IMR-90 (cell line): ENCODE results near the gene PRDM5. TPM values are rescaled to one million over a fixed set of nuclear protein-coding genes. Genes with fewer than 3 reads are reported as not detected.

Experiments
- ATAC-seq: fragments of 200-7000 bp; cut with Tn5 transposase; 2 replicates; pipeline ENCODE4 v1.9.1; 2020; ENCODE audit warnings: low read depth, mild to moderate bottlenecking, moderate library complexity
- BruUV-seq: library from RNA; stranded (reverse); fragments of 400-500 nt; replicated peaks from 2 replicates; lab custom pipeline; 2021; lab: Mats Ljungman, UMichigan
- CTCF ChIA-PET: fragments of 300-600 bp; formaldehyde crosslinking; extraction: SDS; loops from one replicate; lab custom pipeline; 2021; ENCODE audit warnings: antibody characterized with exemption; lab: Yijun Ruan, JAX
- POLR2A ChIA-PET: fragments of 300-600 bp; sonication (Branson Sonifier 250); formaldehyde crosslinking; loops from one replicate; lab custom pipeline; 2022; ENCODE audit warnings: antibody characterized with exemption; ENCODE audit not compliant: unreplicated experiment; lab: Charles Lee
- DNase-seq: peaks from one replicate; pipeline ENCODE4 v3.0.0; 2013
- H2AFZ ChIP-seq: replicated peaks from 2 replicates; pipeline ENCODE3; 2013; ENCODE audit warnings: low read length, mild to moderate bottlenecking; ENCODE audit not compliant: poor library complexity
- H2AK5ac ChIP-seq: 2 replicates; pipeline ENCODE4 v1.6.1; 2013; ENCODE audit warnings: low read depth, low read length, inconsistent platforms
- H2AK9ac ChIP-seq: replicated peaks from 2 replicates; pipeline ENCODE3; 2013; ENCODE audit warnings: mild to moderate bottlenecking, low read depth, low read length, moderate library complexity; ENCODE audit not compliant: poor library complexity
- H2BK120ac ChIP-seq: 2 replicates; pipeline ENCODE4 v1.6.1; 2013; ENCODE audit warnings: low read depth, low read length, inconsistent platforms
- H2BK15ac ChIP-seq: 3 replicates; pipeline ENCODE4 v1.6.1; 2013; ENCODE audit warnings: low read depth, low read length, inconsistent platforms
- H2BK20ac ChIP-seq: 2 replicates; pipeline ENCODE4 v1.6.1; 2013; ENCODE audit warnings: low read depth, mild to moderate bottlenecking, inconsistent platforms, low read length, moderate library complexity
- H2BK5ac ChIP-seq: 2 replicates; pipeline ENCODE4 v1.6.1; 2013; ENCODE audit warnings: mild to moderate bottlenecking, low read depth, low read length, inconsistent platforms; ENCODE audit not compliant: poor library complexity, severe bottlenecking
- H3K14ac ChIP-seq: replicated peaks from 2 replicates; pipeline ENCODE4 v1.6.1; 2013; ENCODE audit warnings: low read depth, low read length, inconsistent platforms
- H3K18ac ChIP-seq: 2 replicates; pipeline ENCODE4 v1.6.1; 2013; ENCODE audit warnings: low read depth, low read length, control low read depth
- H3K23ac ChIP-seq: 2 replicates; pipeline ENCODE4 v1.6.1; 2013; ENCODE audit warnings: low read depth, low read length, inconsistent platforms
- H3K27ac ChIP-seq: 2 replicates; pipeline ENCODE4 v1.5.1; 2013; ENCODE audit warnings: mild to moderate bottlenecking, control low read depth, low read length; ENCODE audit not compliant: insufficient read depth
- H3K27me3 ChIP-seq: 2 replicates; pipeline ENCODE4 v1.6.1; 2013; ENCODE audit warnings: low read length; ENCODE audit not compliant: control insufficient read depth, insufficient read depth
- H3K36me3 ChIP-seq: 2 replicates; pipeline ENCODE4 v1.6.1; 2013; ENCODE audit warnings: low read length, mixed read lengths; ENCODE audit not compliant: control insufficient read depth, insufficient read depth
- H3K4ac ChIP-seq: 2 replicates; pipeline ENCODE4 v1.6.1; 2013; ENCODE audit warnings: low read depth, low read length, inconsistent platforms
- H3K4me1 ChIP-seq: 2 replicates; pipeline ENCODE4 v1.6.1; 2013; ENCODE audit warnings: low read length, mixed read lengths; ENCODE audit not compliant: control insufficient read depth, insufficient read depth
- H3K4me2 ChIP-seq: 2 replicates; pipeline ENCODE4 v1.6.1; 2013; ENCODE audit warnings: low read depth, mild to moderate bottlenecking, control low read depth, low read length, moderate library complexity
- H3K4me3 ChIP-seq: 2 replicates; pipeline ENCODE4 v1.5.1; 2013; ENCODE audit warnings: low read depth, mild to moderate bottlenecking, control low read depth, low read length, moderate library complexity; ENCODE audit not compliant: insufficient read depth
- H3K56ac ChIP-seq: 2 replicates; pipeline ENCODE4 v1.6.1; 2013; ENCODE audit warnings: low read length, inconsistent platforms; ENCODE audit not compliant: insufficient read depth; ENCODE audit errors: extremely low read depth
- H3K79me1 ChIP-seq, 2 experiments: 2 replicates each; pipeline ENCODE4 v1.6.1; 2013; ENCODE audit warnings: low read length in 2 of 2, inconsistent platforms in 1 of 2, low read depth in 1 of 2
- H3K9ac ChIP-seq: 2 replicates; pipeline ENCODE4 v1.6.1; 2013; ENCODE audit warnings: low read depth, low read length, control low read depth
- H3K9me1 ChIP-seq: 2 replicates; pipeline ENCODE4 v1.6.1; 2013; ENCODE audit warnings: low read length, inconsistent platforms; ENCODE audit not compliant: insufficient read depth
- H3K9me3 ChIP-seq: 2 replicates; pipeline ENCODE4 v1.6.1; 2013; ENCODE audit warnings: low read length; ENCODE audit not compliant: control insufficient read depth, insufficient read depth
- H4K20me1 ChIP-seq: 2 replicates; pipeline ENCODE4 v1.6.1; 2013; ENCODE audit warnings: low read length, inconsistent platforms; ENCODE audit not compliant: insufficient read depth
- H4K5ac ChIP-seq: 2 replicates; pipeline ENCODE4 v1.6.1; 2013; ENCODE audit warnings: mild to moderate bottlenecking, low read depth, low read length, control low read depth
- H4K8ac ChIP-seq, 2 experiments: 2 replicates each; pipeline ENCODE4 v1.6.1; 2013; ENCODE audit warnings: low read depth in 2 of 2, low read length in 2 of 2, control low read depth in 1 of 2, inconsistent platforms in 1 of 2
- H4K91ac ChIP-seq: 2 replicates; pipeline ENCODE4 v1.6.1; 2013; ENCODE audit warnings: low read depth, low read length, inconsistent platforms; ENCODE audit not compliant: insufficient read depth
- BHLHE40 ChIP-seq: fragments of 150-350 bp; IDR thresholded peaks from 2 replicates; pipeline ENCODE4 v1.6.1; 2016; ENCODE audit warnings: mild to moderate bottlenecking, low read depth, low read length
- CEBPB ChIP-seq: IDR thresholded peaks from 2 replicates; pipeline ENCODE4 v1.6.1; 2012; ENCODE audit warnings: low read depth, low read length, improper control_type of control experiment
- CHD1 ChIP-seq: IDR thresholded peaks from 2 replicates; pipeline ENCODE4 v1.6.1; 2012; ENCODE audit warnings: low read depth, low read length, improper control_type of control experiment
- ELK1 ChIP-seq: fragments of 150-350 bp; IDR thresholded peaks from 2 replicates; pipeline ENCODE4 v1.6.1; 2016; ENCODE audit warnings: low read depth, mild to moderate bottlenecking, low read length, moderate library complexity, borderline replicate concordance
- FOS ChIP-seq: fragments of 150-350 bp; IDR thresholded peaks from 2 replicates; pipeline ENCODE4 v1.6.1; 2016; ENCODE audit warnings: low read depth, low read length
- MAFK ChIP-seq: IDR thresholded peaks from 2 replicates; pipeline ENCODE4 v1.6.1; 2012; ENCODE audit warnings: low read depth, low read length, improper control_type of control experiment
- MAZ ChIP-seq: IDR thresholded peaks from 2 replicates; pipeline ENCODE4 v1.6.1; 2012; ENCODE audit warnings: low read depth, mild to moderate bottlenecking, low read length, improper control_type of control experiment, moderate library complexity, borderline replicate concordance
- MXI1 ChIP-seq: IDR thresholded peaks from 2 replicates; pipeline ENCODE4 v1.6.1; 2012; ENCODE audit warnings: low read depth, mild to moderate bottlenecking, low read length, moderate library complexity, borderline replicate concordance
- NFE2L2 ChIP-seq: fragments of 150-350 bp; IDR thresholded peaks from 2 replicates; pipeline ENCODE4 v1.6.1; 2016; ENCODE audit warnings: low read depth, mild to moderate bottlenecking, low read length
- POLR2A ChIP-seq: IDR thresholded peaks from 2 replicates; pipeline ENCODE4 v1.6.1; 2012; ENCODE audit warnings: mild to moderate bottlenecking, low read depth, low read length
- RAD21 ChIP-seq: IDR thresholded peaks from 2 replicates; pipeline ENCODE4 v1.6.1; 2012; ENCODE audit warnings: low read length, improper control_type of control experiment
- RCOR1 ChIP-seq: IDR thresholded peaks from 2 replicates; pipeline ENCODE4 v1.6.1; 2012; ENCODE audit warnings: mild to moderate bottlenecking, low read length, improper control_type of control experiment; ENCODE audit not compliant: insufficient replicate concordance
- RFX5 ChIP-seq: IDR thresholded peaks from 2 replicates; pipeline ENCODE4 v1.8.0; 2012; ENCODE audit warnings: low read depth, mild to moderate bottlenecking, low read length, moderate library complexity
- SMC3 ChIP-seq: fragments of 150-350 bp; IDR thresholded peaks from 2 replicates; pipeline ENCODE4 v1.6.1; 2016; ENCODE audit warnings: low read depth, mild to moderate bottlenecking, antibody characterized with exemption, low read length, moderate library complexity
- USF2 ChIP-seq: fragments of 150-350 bp; IDR thresholded peaks from 2 replicates; pipeline ENCODE4 v1.6.1; 2017; ENCODE audit warnings: mild to moderate bottlenecking, antibody characterized with exemption, low read length, low read depth
- WGBS, 2 experiments: methylation state at CpG; one replicate each; pipeline versions ENCODE4 v1.1.5 to v1.1.7; 2013; ENCODE audit warnings: missing lambda C conversion rate in 2 of 2; ENCODE audit not compliant: insufficient read length in 1 of 2; ENCODE audit errors: extremely low coverage in 2 of 2; 5-methylcytosine and 5-hydroxymethylcytosine counted together
- dilution Hi-C: fragments of 300-500 bp; cut with HindIII; formaldehyde crosslinking; loops from one replicate; pipeline ENCODE4 v1.14.3; 2018; ENCODE audit warnings: low sequenced_read_pairs; ENCODE audit not compliant: unreplicated experiment
- in situ Hi-C: fragments of 300-500 bp; cut with MboI; formaldehyde crosslinking; loops from 3 replicates; pipeline ENCODE4 v1.14.3; 2019; ENCODE audit warnings: low sequenced_read_pairs, inconsistent platforms, mixed read lengths
- intact Hi-C: fragments of 100-400 bp; cut with micrococcal nuclease; formaldehyde crosslinking; loops from 2 replicates; pipeline ENCODE4 v1.10.0; 2022
- polyA plus RNA-seq, 3 experiments: library from polyadenylated mRNA; depleted of rRNA; stranded (reverse); fragments of >200 nt; gene quantifications; 2 replicates each; pipeline ENCODE4 v1.2.3, GENCODE V29; 2012; ENCODE audit warnings: low replicate concordance in 1 of 3
- total RNA-seq: library from RNA; depleted of rRNA; stranded (reverse); fragments of >200 nt; gene quantifications from 2 replicates; pipeline ENCODE4 v1.2.3, GENCODE V29; 2012
- TF ChIP-seq, protein P1 (sequence below): conservative IDR thresholded peaks from 2 replicates; pipeline ENCODE4 v1.5.1; 2012; ENCODE audit warnings: mild to moderate bottlenecking, low read depth, low read length, improper control_type of control experiment

The PRDM5 gene
- total and polyA plus RNA-seq, 2 of the 4 experiments (the other 2 are of a cell fraction): 4.1 to 10.8 TPM

GRCh38 chr4:120821029-120821428 is 101.5 kb downstream of the PRDM5 start:
- no TSS peak for BruUV-seq
- dilution Hi-C loops: no loop called here
- DNase-seq: no peak

More at GRCh38 chr4:120821029-120821428, 101.5 kb downstream of the PRDM5 start:
- TF ChIP-seq CHD1 (no peak), CEBPB (no peak), ELK1 (no peak), RAD21 (no peak), RCOR1 (no peak), MAFK (no peak), SMC3 (no peak), FOS (no peak), BHLHE40 (no peak), RFX5 (no peak), MXI1 (no peak), POLR2A (no peak), MAZ (no peak), USF2 (no peak), NFE2L2 (no peak)
- TF ChIP-seq, protein P1, sequence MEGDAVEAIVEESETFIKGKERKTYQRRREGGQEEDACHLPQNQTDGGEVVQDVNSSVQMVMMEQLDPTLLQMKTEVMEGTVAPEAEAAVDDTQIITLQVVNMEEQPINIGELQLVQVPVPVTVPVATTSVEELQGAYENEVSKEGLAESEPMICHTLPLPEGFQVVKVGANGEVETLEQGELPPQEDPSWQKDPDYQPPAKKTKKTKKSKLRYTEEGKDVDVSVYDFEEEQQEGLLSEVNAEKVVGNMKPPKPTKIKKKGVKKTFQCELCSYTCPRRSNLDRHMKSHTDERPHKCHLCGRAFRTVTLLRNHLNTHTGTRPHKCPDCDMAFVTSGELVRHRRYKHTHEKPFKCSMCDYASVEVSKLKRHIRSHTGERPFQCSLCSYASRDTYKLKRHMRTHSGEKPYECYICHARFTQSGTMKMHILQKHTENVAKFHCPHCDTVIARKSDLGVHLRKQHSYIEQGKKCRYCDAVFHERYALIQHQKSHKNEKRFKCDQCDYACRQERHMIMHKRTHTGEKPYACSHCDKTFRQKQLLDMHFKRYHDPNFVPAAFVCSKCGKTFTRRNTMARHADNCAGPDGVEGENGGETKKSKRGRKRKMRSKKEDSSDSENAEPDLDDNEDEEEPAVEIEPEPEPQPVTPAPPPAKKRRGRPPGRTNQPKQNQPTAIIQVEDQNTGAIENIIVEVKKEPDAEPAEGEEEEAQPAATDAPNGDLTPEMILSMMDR: no peak
- H3K4ac ChIP-seq: no peak overlapping the region
- no peak overlapping the region for H2BK5ac ChIP-seq
- no peaks in the 10 kb centered on the region for H3K36me3 ChIP-seq
- no peak overlapping the region for H3K4me3 ChIP-seq
- H4K91ac ChIP-seq: no peak overlapping the region
- no peaks in the 10 kb centered on the region for H4K20me1 ChIP-seq
- H2AK9ac ChIP-seq: no peak overlapping the region
- no peaks in the 10 kb centered on the region for H3K9me1 ChIP-seq
- 100% methylated on average over 1 of the region's 3 CpGs; no CpG with 5 or more reads in 1 of the 2 experiments for WGBS, 2 experiments
- no peak overlapping the region for H2BK15ac ChIP-seq
- H4K8ac ChIP-seq: no peak overlapping the region
- in situ Hi-C loops (no loop called here), intact Hi-C loops (no loop called here)
- H3K56ac ChIP-seq: no peak overlapping the region
- H2AK5ac ChIP-seq: no peak overlapping the region
- H3K23ac ChIP-seq: no peak overlapping the region
- H3K4me2 ChIP-seq: no peak overlapping the region
- no peak overlapping the region for H3K14ac ChIP-seq
- H3K27ac ChIP-seq: no peak overlapping the region
- H2BK120ac ChIP-seq: no peak overlapping the region
- no peak overlapping the region for H2BK20ac ChIP-seq
- H3K18ac ChIP-seq: no peak overlapping the region
- POLR2A ChIA-PET: no interaction called here
- H3K4me1 ChIP-seq: no peaks in the 10 kb centered on the region
- no peak overlapping the region for H3K9ac ChIP-seq
- no peaks in the 10 kb centered on the region for H3K27me3 ChIP-seq
- CTCF ChIA-PET: no interaction called here
- no peak overlapping the region for H2AFZ ChIP-seq
- no peaks in the 10 kb centered on the region for H3K79me1 ChIP-seq
- ATAC-seq: no peak
- H3K9me3 ChIP-seq: no peaks in the 10 kb centered on the region
- H4K5ac ChIP-seq: no peak overlapping the region
